ENCODE data around the gene PRG3. TPM values are rescaled to one million over a fixed set of nuclear protein-coding genes. Genes with fewer than 3 reads are reported as not detected.
A peak's percentile ranks its signal among the peaks of the same experiment; 100 is the strongest.

The PRG3 gene
- total RNA-seq, 4 donors from 2014 or later, result not detected

DNA sequence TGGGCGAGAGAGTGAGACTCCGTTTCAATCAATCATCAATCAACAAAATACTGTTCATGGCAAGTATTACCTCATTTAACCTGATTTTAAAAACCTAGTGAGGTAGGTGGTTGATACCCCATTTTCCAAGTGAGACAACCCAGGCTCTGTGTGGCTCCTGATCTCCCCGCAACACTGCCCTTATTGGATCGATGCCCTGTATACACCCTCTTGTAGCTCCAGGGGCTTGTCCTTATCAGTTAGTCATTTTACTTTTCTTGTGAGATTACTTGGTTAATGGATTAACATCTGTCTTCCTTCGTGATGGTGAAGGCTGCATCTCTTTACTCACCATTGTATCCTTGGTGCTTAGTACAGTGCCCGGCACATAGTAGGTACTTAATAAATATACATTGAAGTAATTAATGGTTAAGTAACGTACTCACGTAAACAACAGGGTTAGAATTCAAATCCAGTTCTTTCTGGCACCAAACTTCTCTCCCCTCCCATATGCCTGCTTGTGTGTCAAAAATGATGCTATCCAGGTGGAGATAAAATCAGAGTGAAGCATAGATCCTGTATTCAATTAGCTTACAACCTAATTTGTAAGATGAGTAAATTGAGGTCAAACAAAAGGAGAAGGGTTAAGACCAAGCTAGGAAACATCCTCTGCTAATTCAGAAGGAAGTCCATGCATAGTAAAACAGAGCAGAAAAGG, 11.3 kb upstream of the PRG3 start:
- DNase-seq (ENCODE audit: low spot score in 2 of 2), result no peak
- TF ChIP-seq CTCF (IDR thresholded peaks at IDR 0.05), result no peak
- no peak for TF ChIP-seq EP300 (IDR thresholded peaks at IDR 0.05)
- no peak for TF ChIP-seq POLR2A (IDR thresholded peaks at IDR 0.05)
- whole genome bisulfite sequencing, 2 donors, result 77 to 83% methylated on average over 8 of the region's 8 CpGs

GRCh38 chr11:57391539-57391938, 10.6 kb upstream of the PRG3 start:
- H3K27me3 ChIP-seq, result no peaks in the 10 kb centered on the region
- H3K4me1 ChIP-seq, result no peaks in the 10 kb centered on the region
- WGBS, 2 donors, result 64 to 66% methylated on average over 2 of the region's 2 CpGs
- H3K4me3 ChIP-seq, result no peak overlapping the region
- DNase-seq (ENCODE audit: low spot score in 2 of 2), result no peak
- no peaks in the 10 kb centered on the region for H3K9me3 ChIP-seq
- TF ChIP-seq EP300 (IDR thresholded peaks at IDR 0.05), result no peak
- no peak for TF ChIP-seq CTCF (IDR thresholded peaks at IDR 0.05)
- no peak for TF ChIP-seq POLR2A (IDR thresholded peaks at IDR 0.05)
- H3K36me3 ChIP-seq, result no peaks in the 10 kb centered on the region
- H3K27ac ChIP-seq, result no peak overlapping the region

More for the DNA sequence above, 11.3 kb upstream of the PRG3 start:
- H3K27ac ChIP-seq, result no peak overlapping the region
- no peaks in the 10 kb centered on the region for H3K4me1 ChIP-seq
- H3K9me3 ChIP-seq, result no peaks in the 10 kb centered on the region
- no peaks in the 10 kb centered on the region for H3K36me3 ChIP-seq
- H3K27me3 ChIP-seq, result no peaks in the 10 kb centered on the region
- H3K4me3 ChIP-seq, result no peak overlapping the region

GRCh38 chr11:57391111-57391510, 10.2 kb upstream of the PRG3 start:
- H3K27ac ChIP-seq, result no peak overlapping the region
- H3K27me3 ChIP-seq, result no peaks in the 10 kb centered on the region
- H3K9me3 ChIP-seq, result no peaks in the 10 kb centered on the region
- no peak for TF ChIP-seq EP300 (IDR thresholded peaks at IDR 0.05)
- no peak for TF ChIP-seq CTCF (IDR thresholded peaks at IDR 0.05)
- no peak for TF ChIP-seq POLR2A (IDR thresholded peaks at IDR 0.05)
- no peak overlapping the region for H3K4me3 ChIP-seq
- DNase-seq (ENCODE audit: low spot score in 2 of 2), result no peak
- H3K36me3 ChIP-seq, result no peaks in the 10 kb centered on the region
- 87 to 96% methylated on average over 3 of the region's 3 CpGs for WGBS, 2 donors
- no peaks in the 10 kb centered on the region for H3K4me1 ChIP-seq

GRCh38 chr11:57390535-57390934, 9.6 kb upstream of the PRG3 start, which contains the start of gene PRG2:
PRG2 (minus strand) TSS chr11:57390650; CDS start chr11:57389944, 706 bp downstream.
- Histone ChIP-seq H3K27ac (no peak within 1 kb of the TSS), H3K9me3 (no peaks in the 10 kb centered on the region), H3K4me1 (no peaks in the 10 kb centered on the region), H3K4me3 (no peak within 1 kb of the TSS), H3K27me3 (no peaks in the 10 kb centered on the region), H3K36me3 (no peaks in the 10 kb centered on the region)
- 69 to 81% methylated on average over 2 of the region's 2 CpGs for WGBS, 2 donors
- no peak for DNase-seq (ENCODE audit: low spot score in 2 of 2)
- TF ChIP-seq CTCF (IDR thresholded peaks at IDR 0.05) (no peak), EP300 (IDR thresholded peaks at IDR 0.05) (no peak), POLR2A (IDR thresholded peaks at IDR 0.05) (no peak)

DNA sequence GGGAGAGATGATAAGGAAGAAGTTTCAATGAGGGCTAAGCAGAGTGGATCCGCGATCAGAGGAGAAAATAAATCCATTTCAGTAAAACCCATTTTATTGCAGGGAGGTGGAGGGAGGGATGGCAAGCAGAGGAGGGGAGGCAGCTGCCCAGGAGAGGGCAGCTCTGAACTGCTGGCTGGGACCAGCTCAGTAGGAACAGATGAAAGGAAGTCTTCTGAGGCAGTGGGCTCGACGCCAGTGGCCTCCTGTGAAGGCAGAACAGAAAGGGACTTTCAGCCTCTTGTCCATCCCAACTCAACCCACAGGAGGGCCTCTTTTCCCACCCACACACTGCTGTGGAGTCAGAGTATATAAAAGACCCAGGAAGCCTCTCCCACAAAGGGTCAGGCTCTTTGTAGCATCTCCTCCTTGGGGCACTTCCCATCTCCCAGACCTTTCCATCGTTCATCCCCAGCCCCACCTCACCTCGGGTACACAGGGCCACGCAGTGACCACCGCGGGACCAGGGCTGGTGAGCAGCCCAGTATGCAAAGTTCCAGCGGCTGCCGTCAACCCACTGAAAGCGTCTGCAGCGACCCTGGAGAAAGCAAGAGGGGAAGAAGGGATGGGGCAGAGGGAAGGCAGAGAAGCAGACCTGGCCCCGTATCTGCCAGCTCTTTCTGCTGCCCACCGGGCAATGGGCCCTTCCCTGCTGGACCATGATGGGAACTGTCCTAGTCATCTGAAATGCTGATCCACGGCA, 6.5 kb upstream of the PRG3 start:
- H3K27ac ChIP-seq, result no peak overlapping the region
- H3K36me3 ChIP-seq, result no peaks in the 10 kb centered on the region
- peak in 1 of 2 donors; percentile 14 for DNase-seq (ENCODE audit: low spot score in 2 of 2)
- H3K27me3 ChIP-seq, result no peaks in the 10 kb centered on the region
- WGBS, 2 donors, result 64 to 71% methylated on average over 10 to 16 of the region's 16 CpGs
- H3K9me3 ChIP-seq, result no peaks in the 10 kb centered on the region
- TF ChIP-seq EP300 (IDR thresholded peaks at IDR 0.05) (no peak), POLR2A (IDR thresholded peaks at IDR 0.05) (no peak), CTCF (IDR thresholded peaks at IDR 0.05) (no peak)
- no peaks in the 10 kb centered on the region for H3K4me1 ChIP-seq
- H3K4me3 ChIP-seq, result no peak overlapping the region
